ENCODE data around the gene SRPX.

DNA sequence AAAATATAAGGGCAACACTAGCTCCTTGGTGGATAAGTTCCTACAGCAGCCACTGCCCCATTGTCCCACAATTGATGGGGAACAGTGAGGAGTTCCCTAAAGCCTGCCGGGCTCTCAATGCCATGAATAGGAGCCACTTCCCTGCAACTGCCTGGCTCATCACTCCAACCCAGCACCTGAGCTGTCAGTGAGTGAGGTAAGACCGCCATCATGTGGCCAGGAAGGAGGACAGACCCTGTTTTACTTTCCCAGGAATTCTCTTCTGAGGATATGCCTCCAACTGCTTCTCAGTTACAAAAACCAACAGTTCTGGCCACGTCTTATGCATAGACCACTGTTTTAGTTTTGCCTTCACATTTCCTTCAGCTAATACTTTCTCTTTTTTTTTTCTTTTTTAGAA lies 45.5 kb downstream of the SRPX start:
- no peak for TF ChIP-seq POLR2A (IDR thresholded peaks at IDR 0.05)
- TF ChIP-seq, protein P1, sequence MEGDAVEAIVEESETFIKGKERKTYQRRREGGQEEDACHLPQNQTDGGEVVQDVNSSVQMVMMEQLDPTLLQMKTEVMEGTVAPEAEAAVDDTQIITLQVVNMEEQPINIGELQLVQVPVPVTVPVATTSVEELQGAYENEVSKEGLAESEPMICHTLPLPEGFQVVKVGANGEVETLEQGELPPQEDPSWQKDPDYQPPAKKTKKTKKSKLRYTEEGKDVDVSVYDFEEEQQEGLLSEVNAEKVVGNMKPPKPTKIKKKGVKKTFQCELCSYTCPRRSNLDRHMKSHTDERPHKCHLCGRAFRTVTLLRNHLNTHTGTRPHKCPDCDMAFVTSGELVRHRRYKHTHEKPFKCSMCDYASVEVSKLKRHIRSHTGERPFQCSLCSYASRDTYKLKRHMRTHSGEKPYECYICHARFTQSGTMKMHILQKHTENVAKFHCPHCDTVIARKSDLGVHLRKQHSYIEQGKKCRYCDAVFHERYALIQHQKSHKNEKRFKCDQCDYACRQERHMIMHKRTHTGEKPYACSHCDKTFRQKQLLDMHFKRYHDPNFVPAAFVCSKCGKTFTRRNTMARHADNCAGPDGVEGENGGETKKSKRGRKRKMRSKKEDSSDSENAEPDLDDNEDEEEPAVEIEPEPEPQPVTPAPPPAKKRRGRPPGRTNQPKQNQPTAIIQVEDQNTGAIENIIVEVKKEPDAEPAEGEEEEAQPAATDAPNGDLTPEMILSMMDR (IDR thresholded peaks at IDR 0.05), result peak in 4 of 6 experiments; percentile 21 to 51 (median 47)
